HepG2 (cell line): ENCODE measurements around the gene ZNF771. TPM values are rescaled to one million over a fixed set of nuclear protein-coding genes. Genes with fewer than 3 reads are reported as not detected.

Source experiments
- HNF4G ChIP-seq, 2 experiments: sonication (generic) in 1 of 2; formaldehyde crosslinking in 1 of 2; IDR thresholded peaks; 2 replicates each; pipeline versions ENCODE4 v1.4.0 to v1.6.1; 2011 to 2020; ENCODE audit warnings: borderline replicate concordance in 2 of 2, low read depth in 2 of 2, mild to moderate bottlenecking in 2 of 2, low read length in 1 of 2, missing genetic modification reagents in 1 of 2, moderate library complexity in 1 of 2
- KDM4B ChIP-seq: sonication (generic); formaldehyde crosslinking; IDR thresholded peaks from 2 replicates; pipeline ENCODE4 v1.4.0; 2020; ENCODE audit warnings: missing genetic modification reagents
- MED13 ChIP-seq: sonication (generic); formaldehyde crosslinking; IDR thresholded peaks from 2 replicates; pipeline ENCODE4 v1.5.0; 2020; ENCODE audit warnings: missing genetic modification reagents
- MIXL1 ChIP-seq: IDR thresholded peaks from 2 replicates; pipeline ENCODE4 v1.6.1; 2016
- PRPF4 ChIP-seq: fragments of 200-400 bp; formaldehyde crosslinking; IDR thresholded peaks from 2 replicates; pipeline ENCODE4 v1.6.1; 2016; ENCODE audit warnings: low read length, low read depth; ENCODE audit not compliant: poor library complexity, severe bottlenecking
- SRSF4 ChIP-seq: fragments of 200-400 bp; formaldehyde crosslinking; IDR thresholded peaks from one replicate; pipeline ENCODE4 v1.6.1; 2018; ENCODE audit warnings: mild to moderate bottlenecking, low read depth, low read length, moderate library complexity; ENCODE audit not compliant: poor library complexity, severe bottlenecking
- TCF7 ChIP-seq: sonication (generic); IDR thresholded peaks from 2 replicates; pipeline ENCODE4 v1.6.1; 2016; ENCODE audit warnings: antibody characterized with exemption, low read depth
- TEAD2 ChIP-seq: sonication (generic); formaldehyde crosslinking; IDR thresholded peaks from 2 replicates; pipeline ENCODE4 v1.9.0; 2021; ENCODE audit warnings: missing genetic modification reagents
- ZIK1 ChIP-seq: sonication (generic); formaldehyde crosslinking; IDR thresholded peaks from 2 replicates; pipeline ENCODE4 v1.5.0; 2020; ENCODE audit warnings: mild to moderate bottlenecking, low read depth, missing genetic modification reagents, borderline replicate concordance
- ZKSCAN1 ChIP-seq: fragments of 150-350 bp; IDR thresholded peaks from 2 replicates; pipeline ENCODE4 v1.6.1; 2014; ENCODE audit warnings: low read length
- ZNF10 ChIP-seq: sonication (generic); formaldehyde crosslinking; IDR thresholded peaks from 2 replicates; pipeline ENCODE4 v1.4.0; 2020; ENCODE audit warnings: mild to moderate bottlenecking, low read depth, missing genetic modification reagents, borderline replicate concordance
- ZNF335 ChIP-seq: sonication (generic); formaldehyde crosslinking; IDR thresholded peaks from 2 replicates; pipeline ENCODE4 v1.4.0; 2020; ENCODE audit warnings: missing genetic modification reagents
- ZNF605 ChIP-seq: sonication (generic); formaldehyde crosslinking; IDR thresholded peaks from 2 replicates; pipeline ENCODE4 v1.8.0; 2022; ENCODE audit warnings: mild to moderate bottlenecking, missing genetic modification reagents
- ZSCAN20 ChIP-seq: sonication (generic); formaldehyde crosslinking; IDR thresholded peaks from 2 replicates; pipeline ENCODE4 v1.4.0; 2020; ENCODE audit warnings: missing genetic modification reagents, mild to moderate bottlenecking, borderline replicate concordance
- polyA plus RNA-seq, 8 experiments: library from polyadenylated mRNA; depleted of rRNA in 3 of 8; stranded (reverse) in 7 of 8; unstranded in 1 of 8; fragments of >200 nt; fragmentation: Illumina TruSeq in 4 of 8; extraction: Trizol in 4 of 8; gene quantifications; 2 replicates each; pipeline versions ENCODE4 v1.2.1 to v1.2.3, GENCODE V29; 2011 to 2016; ENCODE audit warnings: low read depth in 4 of 8, missing spikeins in 1 of 8, mixed read lengths in 1 of 8; ENCODE audit not compliant: insufficient read depth in 1 of 8
- total RNA-seq, 5 experiments: library from RNA; depleted of rRNA; stranded (reverse); fragments of >200 nt; fragmentation: Illumina TruSeq; extraction: Trizol; gene quantifications; 2 replicates each; pipeline ENCODE4 v1.2.3, GENCODE V29; 2016; ENCODE audit warnings: low read depth in 1 of 5
- TF ChIP-seq, protein P1 (sequence below): IDR thresholded peaks from 2 replicates; pipeline ENCODE4 v1.6.1; 2016; ENCODE audit warnings: missing genetic modification reagents, missing compliant biosample characterization
- TF ChIP-seq, protein P2 (sequence below): sonication (generic); formaldehyde crosslinking; IDR thresholded peaks from 2 replicates; pipeline ENCODE4 v1.5.0; 2020; ENCODE audit warnings: missing genetic modification reagents
- TF ChIP-seq, protein P3 (sequence below): sonication (generic); IDR thresholded peaks from 2 replicates; pipeline ENCODE4 v1.6.1; 2016; ENCODE audit warnings: low read depth, borderline replicate concordance
- TF ChIP-seq, protein P4 (sequence below): sonication (generic); formaldehyde crosslinking; IDR thresholded peaks from 2 replicates; pipeline ENCODE4 v1.5.1; 2020; ENCODE audit warnings: mild to moderate bottlenecking, moderate library complexity, missing genetic modification reagents
- TF ChIP-seq, protein P5 (sequence below): sonication (generic); formaldehyde crosslinking; IDR thresholded peaks from 2 replicates; pipeline ENCODE4 v1.4.0; 2020; ENCODE audit warnings: mild to moderate bottlenecking, missing genetic modification reagents
- TF ChIP-seq, protein P6 (sequence below): sonication (generic); formaldehyde crosslinking; IDR thresholded peaks from 2 replicates; pipeline ENCODE4 v1.4.0; 2020; ENCODE audit warnings: missing genetic modification reagents

The ZNF771 gene
- total and polyA plus RNA-seq, 2 of the 13 experiments (the other 11 are each of a cell fraction or from before 2014, with no cell fraction given) = 5.0 to 11.8 TPM

DNA sequence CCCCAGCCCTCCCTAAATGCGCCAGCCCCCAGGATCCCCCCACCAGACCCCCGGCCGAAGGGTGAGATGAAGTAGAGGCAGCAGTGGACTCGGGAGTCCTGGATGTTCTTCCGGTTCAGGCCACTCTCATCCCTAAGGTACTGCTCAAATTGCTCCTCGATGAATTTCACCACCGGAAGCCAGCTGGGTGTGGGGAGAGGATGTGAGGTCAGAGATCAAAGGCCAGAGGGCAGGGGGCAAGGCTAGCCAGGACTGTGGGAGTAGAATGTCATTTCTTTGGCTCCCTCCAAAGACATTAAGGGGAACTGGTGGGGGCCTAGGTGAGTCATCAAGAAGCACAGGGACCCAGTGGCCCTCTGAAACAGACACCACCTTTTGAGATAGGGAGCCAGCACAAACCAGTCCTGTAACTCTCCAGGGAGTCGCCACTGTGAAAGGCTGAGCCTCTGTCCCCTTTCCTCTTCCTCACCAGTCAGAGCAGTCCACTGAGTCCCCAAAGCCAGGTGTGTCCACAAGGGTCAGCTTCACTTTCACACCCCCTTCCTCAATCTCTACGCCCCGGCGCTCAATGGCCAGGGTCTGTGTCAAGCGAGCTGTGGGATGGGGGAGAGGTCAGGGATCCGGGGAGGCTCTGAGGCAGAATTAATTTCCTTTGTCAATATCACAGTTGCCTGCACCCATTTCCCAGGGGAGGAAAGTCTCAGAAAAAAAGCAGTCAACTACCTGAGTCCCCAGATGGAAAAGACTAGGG is 25.9 kb upstream of the ZNF771 start (continued):
- TF ChIP-seq, protein P1, sequence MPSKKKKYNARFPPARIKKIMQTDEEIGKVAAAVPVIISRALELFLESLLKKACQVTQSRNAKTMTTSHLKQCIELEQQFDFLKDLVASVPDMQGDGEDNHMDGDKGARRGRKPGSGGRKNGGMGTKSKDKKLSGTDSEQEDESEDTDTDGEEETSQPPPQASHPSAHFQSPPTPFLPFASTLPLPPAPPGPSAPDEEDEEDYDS (CRISPR knock-in tag) = no peak
- no peak for TF ChIP-seq MED13 (CRISPR knock-in tag)
- TF ChIP-seq ZNF605 = no peak
- TF ChIP-seq, protein P2, sequence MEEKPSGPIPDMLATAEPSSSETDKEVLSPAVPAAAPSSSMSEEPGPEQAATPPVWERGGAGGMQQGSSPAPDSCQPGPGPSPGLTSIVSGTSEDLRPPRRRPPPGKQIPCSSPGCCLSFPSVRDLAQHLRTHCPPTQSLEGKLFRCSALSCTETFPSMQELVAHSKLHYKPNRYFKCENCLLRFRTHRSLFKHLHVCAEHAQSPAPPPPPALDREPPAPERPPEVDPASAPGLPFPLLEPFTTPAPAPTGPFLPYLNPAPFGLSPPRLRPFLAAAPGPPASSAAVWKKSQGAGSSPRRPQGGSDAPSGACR = no peak
- TF ChIP-seq, protein P3, sequence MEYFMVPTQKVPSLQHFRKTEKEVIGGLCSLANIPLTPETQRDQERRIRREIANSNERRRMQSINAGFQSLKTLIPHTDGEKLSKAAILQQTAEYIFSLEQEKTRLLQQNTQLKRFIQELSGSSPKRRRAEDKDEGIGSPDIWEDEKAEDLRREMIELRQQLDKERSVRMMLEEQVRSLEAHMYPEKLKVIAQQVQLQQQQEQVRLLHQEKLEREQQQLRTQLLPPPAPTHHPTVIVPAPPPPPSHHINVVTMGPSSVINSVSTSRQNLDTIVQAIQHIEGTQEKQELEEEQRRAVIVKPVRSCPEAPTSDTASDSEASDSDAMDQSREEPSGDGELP = peak; percentile 67; the same call in 1 of the 2 replicates
- peak; percentile 71; the same call in 1 of the 2 replicates for TF ChIP-seq HNF4G (IDR thresholded peaks at IDR 0.05; ENCODE audit: borderline replicate concordance, low read depth, low read length)
- TF ChIP-seq HNF4G (CRISPR knock-in tag; IDR thresholded peaks at IDR 0.05; ENCODE audit: borderline replicate concordance, low read depth) = 0 out of 2 replicates have a peak, but pooled peaks have one; percentile 39
- TF ChIP-seq MIXL1 (CRISPR knock-in tag) = no peak
- no peak for TF ChIP-seq PRPF4
- peak; percentile 6; the same call in 1 of the 2 replicates for TF ChIP-seq TCF7
- no peak for TF ChIP-seq ZNF335 (CRISPR knock-in tag)
- TF ChIP-seq, protein P4, sequence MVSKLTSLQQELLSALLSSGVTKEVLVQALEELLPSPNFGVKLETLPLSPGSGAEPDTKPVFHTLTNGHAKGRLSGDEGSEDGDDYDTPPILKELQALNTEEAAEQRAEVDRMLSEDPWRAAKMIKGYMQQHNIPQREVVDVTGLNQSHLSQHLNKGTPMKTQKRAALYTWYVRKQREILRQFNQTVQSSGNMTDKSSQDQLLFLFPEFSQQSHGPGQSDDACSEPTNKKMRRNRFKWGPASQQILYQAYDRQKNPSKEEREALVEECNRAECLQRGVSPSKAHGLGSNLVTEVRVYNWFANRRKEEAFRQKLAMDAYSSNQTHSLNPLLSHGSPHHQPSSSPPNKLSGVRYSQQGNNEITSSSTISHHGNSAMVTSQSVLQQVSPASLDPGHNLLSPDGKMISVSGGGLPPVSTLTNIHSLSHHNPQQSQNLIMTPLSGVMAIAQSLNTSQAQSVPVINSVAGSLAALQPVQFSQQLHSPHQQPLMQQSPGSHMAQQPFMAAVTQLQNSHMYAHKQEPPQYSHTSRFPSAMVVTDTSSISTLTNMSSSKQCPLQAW = peak; percentile 38; the same call in 1 of the 2 replicates
- TF ChIP-seq, protein P5, sequence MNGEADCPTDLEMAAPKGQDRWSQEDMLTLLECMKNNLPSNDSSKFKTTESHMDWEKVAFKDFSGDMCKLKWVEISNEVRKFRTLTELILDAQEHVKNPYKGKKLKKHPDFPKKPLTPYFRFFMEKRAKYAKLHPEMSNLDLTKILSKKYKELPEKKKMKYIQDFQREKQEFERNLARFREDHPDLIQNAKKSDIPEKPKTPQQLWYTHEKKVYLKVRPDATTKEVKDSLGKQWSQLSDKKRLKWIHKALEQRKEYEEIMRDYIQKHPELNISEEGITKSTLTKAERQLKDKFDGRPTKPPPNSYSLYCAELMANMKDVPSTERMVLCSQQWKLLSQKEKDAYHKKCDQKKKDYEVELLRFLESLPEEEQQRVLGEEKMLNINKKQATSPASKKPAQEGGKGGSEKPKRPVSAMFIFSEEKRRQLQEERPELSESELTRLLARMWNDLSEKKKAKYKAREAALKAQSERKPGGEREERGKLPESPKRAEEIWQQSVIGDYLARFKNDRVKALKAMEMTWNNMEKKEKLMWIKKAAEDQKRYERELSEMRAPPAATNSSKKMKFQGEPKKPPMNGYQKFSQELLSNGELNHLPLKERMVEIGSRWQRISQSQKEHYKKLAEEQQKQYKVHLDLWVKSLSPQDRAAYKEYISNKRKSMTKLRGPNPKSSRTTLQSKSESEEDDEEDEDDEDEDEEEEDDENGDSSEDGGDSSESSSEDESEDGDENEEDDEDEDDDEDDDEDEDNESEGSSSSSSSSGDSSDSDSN (CRISPR knock-in tag) = 0 out of 2 replicates have a peak, but pooled peaks have one; percentile 7
- no peak for TF ChIP-seq ZSCAN20 (CRISPR knock-in tag)
- TF ChIP-seq TEAD2 = no peak
- TF ChIP-seq, protein P6, sequence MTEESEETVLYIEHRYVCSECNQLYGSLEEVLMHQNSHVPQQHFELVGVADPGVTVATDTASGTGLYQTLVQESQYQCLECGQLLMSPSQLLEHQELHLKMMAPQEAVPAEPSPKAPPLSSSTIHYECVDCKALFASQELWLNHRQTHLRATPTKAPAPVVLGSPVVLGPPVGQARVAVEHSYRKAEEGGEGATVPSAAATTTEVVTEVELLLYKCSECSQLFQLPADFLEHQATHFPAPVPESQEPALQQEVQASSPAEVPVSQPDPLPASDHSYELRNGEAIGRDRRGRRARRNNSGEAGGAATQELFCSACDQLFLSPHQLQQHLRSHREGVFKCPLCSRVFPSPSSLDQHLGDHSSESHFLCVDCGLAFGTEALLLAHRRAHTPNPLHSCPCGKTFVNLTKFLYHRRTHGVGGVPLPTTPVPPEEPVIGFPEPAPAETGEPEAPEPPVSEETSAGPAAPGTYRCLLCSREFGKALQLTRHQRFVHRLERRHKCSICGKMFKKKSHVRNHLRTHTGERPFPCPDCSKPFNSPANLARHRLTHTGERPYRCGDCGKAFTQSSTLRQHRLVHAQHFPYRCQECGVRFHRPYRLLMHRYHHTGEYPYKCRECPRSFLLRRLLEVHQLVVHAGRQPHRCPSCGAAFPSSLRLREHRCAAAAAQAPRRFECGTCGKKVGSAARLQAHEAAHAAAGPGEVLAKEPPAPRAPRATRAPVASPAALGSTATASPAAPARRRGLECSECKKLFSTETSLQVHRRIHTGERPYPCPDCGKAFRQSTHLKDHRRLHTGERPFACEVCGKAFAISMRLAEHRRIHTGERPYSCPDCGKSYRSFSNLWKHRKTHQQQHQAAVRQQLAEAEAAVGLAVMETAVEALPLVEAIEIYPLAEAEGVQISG (CRISPR knock-in tag) = peak; percentile 86; the same call in 1 of the 2 replicates
- no peak for TF ChIP-seq KDM4B
- no peak for TF ChIP-seq ZIK1 (CRISPR knock-in tag)
- no peak for TF ChIP-seq ZKSCAN1
- TF ChIP-seq SRSF4 = no peak
- TF ChIP-seq ZNF10 (CRISPR knock-in tag) = no peak
